Gastroesophageal sphincter (tissue), 4 donors: ENCODE results near the gene HLA-DQA1. TPM values are rescaled to one million over a fixed set of nuclear protein-coding genes. Genes with fewer than 3 reads are reported as not detected.

Experiments used
- ATAC-seq: fragments of 150-250 bp; one replicate; pipeline ENCODE4 v1.9.1; 2016; ENCODE audit warnings: mild to moderate bottlenecking, moderate library complexity
- H3K27ac ChIP-seq, 4 donors: fragments of 200-600 bp; sonication (generic) in 3 of 4; 1 replicate in 3 of 4; 2 replicates in 1 of 4; pipeline ENCODE4 v1.5.1; 2016 to 2019
- H3K27me3 ChIP-seq: fragments of 200-600 bp; sonication (generic); one replicate; pipeline ENCODE4 v1.5.1; 2019
- H3K36me3 ChIP-seq, 2 donors: fragments of 200-600 bp; sonication (generic); one replicate each; pipeline ENCODE4 v1.5.1; 2019; ENCODE audit warnings: control low read depth in 1 of 2
- H3K4me1 ChIP-seq, 3 donors: fragments of 200-600 bp; sonication (generic); 1 replicate in 2 of 3; 2 replicates in 1 of 3; pipeline ENCODE4 v1.5.1; 2016 to 2019; ENCODE audit warnings: control low read depth in 2 of 3
- H3K4me3 ChIP-seq, 2 donors: fragments of 200-600 bp; sonication (generic); one replicate each; pipeline ENCODE4 v1.5.1; 2019; ENCODE audit warnings: mild to moderate bottlenecking in 1 of 2, moderate library complexity in 1 of 2
- H3K9me3 ChIP-seq, 3 donors: fragments of 200-600 bp; sonication (generic); one replicate each; pipeline ENCODE4 v1.5.1; 2017 to 2019; ENCODE audit warnings: control low read depth in 2 of 3
- EP300 ChIP-seq: sonication (generic); formaldehyde crosslinking; IDR thresholded peaks from one replicate; pipeline ENCODE4 v1.6.1; 2017; ENCODE audit warnings: antibody characterized with exemption, mild to moderate bottlenecking
- POLR2A ChIP-seq, 2 donors: fragments of 450-650 bp; IDR thresholded peaks; one replicate each; pipeline ENCODE4 v1.6.1; 2017; ENCODE audit warnings: antibody characterized with exemption in 2 of 2, mild to moderate bottlenecking in 2 of 2, moderate library complexity in 1 of 2
- POLR2AphosphoS5 ChIP-seq: sonication (generic); formaldehyde crosslinking; IDR thresholded peaks from one replicate; pipeline ENCODE4 v1.6.1; 2017; ENCODE audit warnings: antibody characterized with exemption
- WGBS, 2 donors: methylation state at CpG; one replicate each; pipeline ENCODE4 v1.1.5; 2018; ENCODE audit warnings: low coverage in 1 of 2; 5-methylcytosine and 5-hydroxymethylcytosine counted together
- total RNA-seq, 4 donors: library from RNA; depleted of rRNA; stranded (reverse); fragments of >200 nt; gene quantifications; one replicate each; pipeline ENCODE4 v1.1.0, GENCODE V29; 2016
- TF ChIP-seq, protein P1 (sequence below), 4 experiments: fragments of 200-600 bp in 2 of 4; fragments of 450-650 bp in 2 of 4; sonication (generic) in 1 of 4; IDR thresholded peaks; one replicate each; pipeline ENCODE4 v1.5.1; 2017 to 2019; ENCODE audit warnings: antibody characterized with exemption in 4 of 4, mild to moderate bottlenecking in 2 of 4, moderate library complexity in 2 of 4

The HLA-DQA1 gene
- total RNA-seq, 4 donors from 2014 or later: 1.7 to 7.8 (median 4.3) TPM; not detected in 1

DNA sequence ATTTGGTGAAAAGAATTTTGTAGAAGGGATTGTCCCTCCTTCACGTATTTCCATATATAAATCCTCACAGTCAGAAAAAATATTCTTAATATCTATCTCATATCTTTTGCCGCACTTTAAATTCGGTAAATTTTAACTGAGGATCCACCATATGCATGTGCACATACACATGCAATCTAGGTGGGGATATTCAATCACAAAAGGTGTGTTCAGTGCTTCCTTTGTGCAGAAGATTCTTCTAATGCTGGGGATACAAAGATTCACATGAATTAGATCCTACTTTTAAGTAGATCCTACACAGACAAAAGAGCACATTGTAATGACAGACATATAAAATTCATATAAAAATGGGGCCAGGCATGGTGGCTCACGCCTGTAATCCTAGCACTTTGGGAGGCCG lies 34.0 kb upstream of the HLA-DQA1 start:
- no peak overlapping the region for H3K27ac ChIP-seq
- H3K4me3 ChIP-seq: no peak overlapping the region
- WGBS, 2 donors: 28 to 64% methylated on average over 3 of the region's 5 CpGs
- ATAC-seq: no peak
- no peaks in the 10 kb centered on the region for H3K36me3 ChIP-seq
- H3K27me3 ChIP-seq: no peaks in the 10 kb centered on the region
- no peak for TF ChIP-seq EP300
- no peak for TF ChIP-seq POLR2AphosphoS5
- TF ChIP-seq, protein P1, sequence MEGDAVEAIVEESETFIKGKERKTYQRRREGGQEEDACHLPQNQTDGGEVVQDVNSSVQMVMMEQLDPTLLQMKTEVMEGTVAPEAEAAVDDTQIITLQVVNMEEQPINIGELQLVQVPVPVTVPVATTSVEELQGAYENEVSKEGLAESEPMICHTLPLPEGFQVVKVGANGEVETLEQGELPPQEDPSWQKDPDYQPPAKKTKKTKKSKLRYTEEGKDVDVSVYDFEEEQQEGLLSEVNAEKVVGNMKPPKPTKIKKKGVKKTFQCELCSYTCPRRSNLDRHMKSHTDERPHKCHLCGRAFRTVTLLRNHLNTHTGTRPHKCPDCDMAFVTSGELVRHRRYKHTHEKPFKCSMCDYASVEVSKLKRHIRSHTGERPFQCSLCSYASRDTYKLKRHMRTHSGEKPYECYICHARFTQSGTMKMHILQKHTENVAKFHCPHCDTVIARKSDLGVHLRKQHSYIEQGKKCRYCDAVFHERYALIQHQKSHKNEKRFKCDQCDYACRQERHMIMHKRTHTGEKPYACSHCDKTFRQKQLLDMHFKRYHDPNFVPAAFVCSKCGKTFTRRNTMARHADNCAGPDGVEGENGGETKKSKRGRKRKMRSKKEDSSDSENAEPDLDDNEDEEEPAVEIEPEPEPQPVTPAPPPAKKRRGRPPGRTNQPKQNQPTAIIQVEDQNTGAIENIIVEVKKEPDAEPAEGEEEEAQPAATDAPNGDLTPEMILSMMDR (IDR thresholded peaks at IDR 0.05): no peak
- no peak for TF ChIP-seq POLR2A (IDR thresholded peaks at IDR 0.05)
- peaks cover 0 to 3% (median 0%) of the 10 kb centered on the region in 3 donors for H3K9me3 ChIP-seq
- no peaks in the 10 kb centered on the region for H3K4me1 ChIP-seq

DNA sequence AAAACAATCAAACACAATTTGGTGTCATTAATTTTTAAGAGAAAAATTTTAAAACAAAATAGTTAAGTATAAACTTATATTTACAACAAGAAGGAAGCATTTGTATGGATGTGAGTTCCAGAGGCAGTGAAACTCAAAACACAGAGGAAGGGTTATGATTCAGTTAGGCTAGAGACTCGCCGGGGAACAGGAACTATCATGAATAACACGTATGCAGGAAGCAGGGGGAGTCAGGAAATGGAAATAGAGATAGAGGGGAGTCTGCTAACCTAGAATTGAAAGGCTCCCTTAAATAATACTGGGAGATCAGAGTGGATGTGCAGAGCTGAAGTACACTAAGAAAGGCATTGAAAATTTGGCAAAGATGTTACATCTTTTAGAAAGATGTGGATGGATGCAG lies 33.3 kb upstream of the HLA-DQA1 start:
- Histone ChIP-seq H3K27ac (peak overlapping the region in 1 of 4 donors; percentile 32), H3K36me3 (no peaks in the 10 kb centered on the region), H3K27me3 (no peaks in the 10 kb centered on the region), H3K9me3 (peaks cover 0 to 3% (median 0%) of the 10 kb centered on the region in 3 donors), H3K4me1 (no peaks in the 10 kb centered on the region), H3K4me3 (no peak overlapping the region)
- no peak for ATAC-seq
- 5 to 10% methylated on average over 3 of the region's 3 CpGs for WGBS, 2 donors
- no peak for TF ChIP-seq POLR2A (IDR thresholded peaks at IDR 0.05)
- TF ChIP-seq POLR2AphosphoS5: no peak
- TF ChIP-seq EP300: no peak
- TF ChIP-seq, protein P1 (IDR thresholded peaks at IDR 0.05): no peak

DNA sequence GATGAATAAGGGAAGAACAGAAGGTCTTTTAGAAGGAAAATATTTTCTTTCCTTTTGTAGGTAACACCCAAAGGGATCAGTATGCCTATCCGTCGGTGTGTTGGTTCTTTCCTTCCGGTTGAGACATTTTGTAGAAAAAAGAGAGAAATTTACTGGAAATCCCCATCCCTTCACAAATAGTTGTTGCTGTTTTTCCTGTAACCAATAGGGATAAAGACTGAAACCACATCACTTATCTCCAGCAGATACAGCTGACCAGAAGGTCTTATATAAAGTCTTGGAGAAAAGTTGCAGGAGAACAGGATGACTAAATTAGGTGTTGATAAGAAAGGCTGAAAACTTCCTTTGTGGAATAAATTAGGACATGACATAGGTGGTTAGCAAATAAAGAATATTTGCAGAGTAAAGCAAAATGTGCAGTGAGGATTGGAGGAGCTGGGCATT lies 32.8 kb upstream of the HLA-DQA1 start:
- 0% methylated on average over 3 of the region's 3 CpGs for WGBS, 2 donors
- Histone ChIP-seq H3K27ac (peak overlapping the region in 1 of 4 donors; percentile 32), H3K4me1 (no peaks in the 10 kb centered on the region), H3K4me3 (no peak overlapping the region), H3K36me3 (no peaks in the 10 kb centered on the region), H3K9me3 (no peaks in the 10 kb centered on the region), H3K27me3 (no peaks in the 10 kb centered on the region)
- TF ChIP-seq POLR2AphosphoS5: no peak
- no peak for TF ChIP-seq POLR2A (IDR thresholded peaks at IDR 0.05)
- TF ChIP-seq, protein P1 (IDR thresholded peaks at IDR 0.05): no peak
- TF ChIP-seq EP300: no peak
- ATAC-seq: no peak

DNA sequence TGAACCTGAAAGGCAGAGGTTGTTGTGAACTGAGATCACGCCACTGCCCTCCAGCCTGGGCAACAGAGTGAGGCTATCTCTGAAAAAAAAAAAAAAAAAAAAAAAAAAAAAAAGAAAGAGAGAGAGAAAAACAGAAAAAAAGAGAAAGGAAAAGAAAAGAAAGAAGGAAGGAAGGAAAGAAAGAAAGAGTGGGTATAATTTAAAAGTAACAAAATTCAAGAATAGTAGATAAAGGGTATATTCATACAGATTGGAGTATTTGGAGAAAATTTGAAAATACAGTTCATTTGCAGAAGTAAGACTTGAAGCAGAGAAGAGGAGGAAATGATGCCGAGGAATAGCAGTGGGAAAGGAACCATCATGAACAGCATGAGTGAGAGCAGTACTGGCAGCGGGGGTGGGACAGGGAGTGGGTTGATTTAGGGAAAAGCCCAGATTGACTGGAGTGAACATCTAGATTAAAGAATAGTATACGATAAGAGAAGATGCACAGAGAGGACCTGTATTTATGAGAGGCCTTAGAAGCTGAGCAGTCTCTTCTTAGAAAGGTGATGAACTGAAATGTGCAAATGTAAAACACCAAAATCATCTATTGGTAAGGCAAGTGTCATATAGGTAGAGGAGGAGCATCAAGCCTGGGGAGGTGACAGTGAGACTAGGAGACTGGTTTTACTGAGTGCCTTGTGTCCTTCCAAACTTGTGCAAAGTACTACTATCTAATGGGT lies 29.8 kb upstream of the HLA-DQA1 start:
- WGBS, 2 donors: 91 to 96% methylated on average over 2 to 3 of the region's 4 CpGs

More for the DNA sequence above, 29.8 kb upstream of the HLA-DQA1 start:
- H3K27ac ChIP-seq: no peak overlapping the region
- H3K9me3 ChIP-seq: no peaks in the 10 kb centered on the region
- H3K4me3 ChIP-seq: no peak overlapping the region
- no peaks in the 10 kb centered on the region for H3K4me1 ChIP-seq
- no peaks in the 10 kb centered on the region for H3K27me3 ChIP-seq
- no peak for ATAC-seq
- TF ChIP-seq, protein P1 (IDR thresholded peaks at IDR 0.05): no peak
- TF ChIP-seq EP300: no peak
- TF ChIP-seq POLR2A (IDR thresholded peaks at IDR 0.05): no peak
- TF ChIP-seq POLR2AphosphoS5: no peak
- no peaks in the 10 kb centered on the region for H3K36me3 ChIP-seq
